Mucosa of descending colon (tissue), 3 donors: ENCODE data around the gene ZEB2. TPM values are rescaled to one million over a fixed set of nuclear protein-coding genes. Genes with fewer than 3 reads are reported as not detected.

Experiments used
- ATAC-seq: fragments of 200-7000 bp; cut with Tn5 transposase; one replicate; pipeline ENCODE4 v1.9.1; 2020; ENCODE audit warnings: mild to moderate bottlenecking, moderate library complexity
- DNase-seq, 3 donors: peaks; one replicate each; pipeline ENCODE4 v3.0.0-alpha.2; 2020
- H3K36me3 ChIP-seq: fragments of 200-600 bp; one replicate; pipeline ENCODE4 v1.8.0; 2021; ENCODE audit warnings: low read depth, mild to moderate bottlenecking
- H3K4me1 ChIP-seq: fragments of 200-600 bp; one replicate; pipeline ENCODE4 v1.8.0; 2021; ENCODE audit warnings: low read depth, mild to moderate bottlenecking
- H3K4me3 ChIP-seq: fragments of 200-600 bp; one replicate; pipeline ENCODE4 v1.8.0; 2021; ENCODE audit warnings: mild to moderate bottlenecking
- H3K9me3 ChIP-seq: fragments of 200-600 bp; one replicate; pipeline ENCODE4 v1.8.0; 2021; ENCODE audit warnings: mild to moderate bottlenecking
- intact Hi-C, 2 donors: fragments of 100-400 bp; cut with DNase I in 1 of 2; cut with micrococcal nuclease in 1 of 2; formaldehyde crosslinking; loops; one replicate each; pipeline versions ENCODE4 v1.11.0 to v1.11.1; 2022; cut with DNase I, micrococcal nuclease
- total RNA-seq, 3 donors: library from RNA; stranded (reverse); fragmentation: NEBNext Ultra II Directional in 2 of 3; extraction: Animal tissue kit (Norgen Biotek cat#: 25700) in 2 of 3; gene quantifications; one replicate each; pipeline versions ENCODE4 v1.2.1 to v1.2.4, GENCODE V29; 2021 to 2023
- TF ChIP-seq, protein P1 (sequence below): fragments of 200-600 bp; IDR thresholded peaks from one replicate; pipeline ENCODE4 v1.8.0; 2022; ENCODE audit warnings: antibody characterized with exemption, mild to moderate bottlenecking
- donor health status: DM: no; HTN: no; CAD: no; lungs with moderate emphysema.
- donor health status: DM: no; HTN: no; CAD: no.
- donor health status: DM: no; HTN: yes; CAD: no.

Gene ZEB2
- total RNA-seq, 3 donors from 2014 or later: 19.0 to 80.1 (median 48.6) TPM

DNA sequence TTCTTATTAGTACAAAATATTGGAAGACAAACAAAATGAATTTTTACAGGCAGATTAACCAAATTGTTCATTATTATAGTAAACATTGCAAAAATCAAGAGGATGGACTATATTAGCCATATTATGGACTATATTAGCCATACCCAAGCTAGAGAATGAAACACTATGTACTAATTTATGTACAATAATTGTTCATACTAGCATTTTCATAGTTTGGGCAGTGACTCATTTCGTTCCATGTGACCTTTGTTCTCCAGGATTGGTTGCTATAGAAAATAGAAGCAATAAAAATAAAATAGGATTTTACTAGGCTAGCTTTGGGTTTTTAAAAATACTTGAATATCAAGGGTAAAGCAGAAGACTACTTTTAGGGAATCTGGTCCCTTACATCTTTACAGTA, 176.8 kb downstream of the ZEB2 start:
- intact Hi-C loops: no loop called here
- Histone ChIP-seq H3K4me1 (peaks cover 6% of the 10 kb centered on the region), H3K36me3 (no peaks in the 10 kb centered on the region), H3K4me3 (no peak overlapping the region), H3K9me3 (no peaks in the 10 kb centered on the region)
- DNase-seq: no peak
- peak; percentile 76 for ATAC-seq
- TF ChIP-seq, protein P1, sequence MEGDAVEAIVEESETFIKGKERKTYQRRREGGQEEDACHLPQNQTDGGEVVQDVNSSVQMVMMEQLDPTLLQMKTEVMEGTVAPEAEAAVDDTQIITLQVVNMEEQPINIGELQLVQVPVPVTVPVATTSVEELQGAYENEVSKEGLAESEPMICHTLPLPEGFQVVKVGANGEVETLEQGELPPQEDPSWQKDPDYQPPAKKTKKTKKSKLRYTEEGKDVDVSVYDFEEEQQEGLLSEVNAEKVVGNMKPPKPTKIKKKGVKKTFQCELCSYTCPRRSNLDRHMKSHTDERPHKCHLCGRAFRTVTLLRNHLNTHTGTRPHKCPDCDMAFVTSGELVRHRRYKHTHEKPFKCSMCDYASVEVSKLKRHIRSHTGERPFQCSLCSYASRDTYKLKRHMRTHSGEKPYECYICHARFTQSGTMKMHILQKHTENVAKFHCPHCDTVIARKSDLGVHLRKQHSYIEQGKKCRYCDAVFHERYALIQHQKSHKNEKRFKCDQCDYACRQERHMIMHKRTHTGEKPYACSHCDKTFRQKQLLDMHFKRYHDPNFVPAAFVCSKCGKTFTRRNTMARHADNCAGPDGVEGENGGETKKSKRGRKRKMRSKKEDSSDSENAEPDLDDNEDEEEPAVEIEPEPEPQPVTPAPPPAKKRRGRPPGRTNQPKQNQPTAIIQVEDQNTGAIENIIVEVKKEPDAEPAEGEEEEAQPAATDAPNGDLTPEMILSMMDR: no peak

DNA sequence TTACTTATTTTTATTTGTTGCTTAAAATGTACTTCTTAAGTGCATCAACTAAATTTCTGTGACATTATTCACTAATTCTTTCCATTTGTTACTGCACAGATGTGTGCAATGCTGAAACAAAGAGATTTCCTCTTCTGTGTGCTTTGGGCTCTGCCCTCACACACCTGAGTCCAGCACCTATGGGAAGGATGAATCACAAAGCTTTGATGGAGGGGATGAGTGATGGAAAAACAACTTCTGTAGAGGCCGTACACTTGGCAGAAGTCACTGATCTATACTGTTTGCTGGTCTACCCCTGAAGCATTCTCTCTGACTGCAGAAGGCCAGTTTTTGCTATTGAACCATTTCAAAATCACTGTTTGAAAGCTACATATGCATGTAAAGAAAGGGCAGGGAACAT, 178.4 kb downstream of the ZEB2 start:
- H3K4me3 ChIP-seq: no peak overlapping the region
- TF ChIP-seq, protein P1: no peak
- DNase-seq (no peak), ATAC-seq (no peak)
- H3K36me3 ChIP-seq: no peaks in the 10 kb centered on the region
- peaks cover 6% of the 10 kb centered on the region for H3K4me1 ChIP-seq
- intact Hi-C loops: no loop called here
- H3K9me3 ChIP-seq: no peaks in the 10 kb centered on the region

DNA sequence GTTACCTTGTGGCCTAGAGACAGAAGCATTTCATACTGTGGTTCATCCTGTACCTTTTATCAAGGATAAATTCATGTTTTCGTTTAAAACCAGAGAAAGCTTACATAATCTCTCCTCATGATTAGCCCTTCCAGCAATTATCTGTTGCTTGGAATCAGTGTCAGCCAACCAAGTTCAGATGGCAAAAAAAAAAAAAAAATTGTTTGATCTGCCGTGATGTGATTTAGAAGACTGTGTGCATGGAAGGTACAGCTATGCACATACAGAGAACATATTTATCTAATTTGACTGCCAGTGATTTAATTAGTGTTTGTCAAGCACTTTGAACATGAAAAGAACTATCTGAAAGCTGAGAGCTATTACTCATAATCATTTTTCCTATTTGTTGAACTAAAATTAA, 180.9 kb downstream of the ZEB2 start:
- DNase-seq (no peak), ATAC-seq (no peak)
- Histone ChIP-seq H3K9me3 (no peaks in the 10 kb centered on the region), H3K4me1 (peaks cover 6% of the 10 kb centered on the region), H3K4me3 (no peak overlapping the region), H3K36me3 (no peaks in the 10 kb centered on the region)
- TF ChIP-seq, protein P1: no peak
- intact Hi-C loops: loop anchor here in 1 of 2 donors (10.0 kb wide), 1 partner anchor 654 kb away; no protein-coding TSS in a partner anchor

DNA sequence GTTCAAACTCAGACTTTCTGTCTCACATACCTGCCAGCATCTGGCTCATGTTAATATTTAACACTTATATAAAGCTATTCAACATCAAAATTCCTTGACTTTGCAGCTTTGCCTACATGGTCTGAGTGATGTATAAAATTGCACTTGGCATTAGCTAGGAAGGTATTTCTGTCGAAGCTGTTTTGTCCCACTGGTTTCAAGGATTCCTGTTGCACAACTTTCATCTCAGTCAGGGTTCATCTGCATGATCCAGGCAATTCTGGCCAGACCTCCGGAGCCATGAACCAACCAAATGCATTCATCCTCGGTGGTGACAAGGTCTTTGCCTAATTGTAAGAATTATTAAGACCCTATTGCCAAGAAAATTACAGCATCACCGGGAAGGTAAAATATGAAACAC, 185.4 kb downstream of the ZEB2 start:
- Histone ChIP-seq H3K4me1 (peaks cover 4% of the 10 kb centered on the region), H3K36me3 (no peaks in the 10 kb centered on the region), H3K9me3 (no peaks in the 10 kb centered on the region), H3K4me3 (no peak overlapping the region)
- DNase-seq (no peak), ATAC-seq (no peak)
- intact Hi-C loops: loop anchor here in 1 of 2 donors (10.0 kb wide), 1 partner anchor 650 kb away; no protein-coding TSS in a partner anchor
- TF ChIP-seq, protein P1: no peak
